Sigmoid colon (tissue), 7 donors: ENCODE results near the gene PIF1. TPM values are rescaled to one million over a fixed set of nuclear protein-coding genes. Genes with fewer than 3 reads are reported as not detected.

ENCODE experiments used
- DNase-seq: peaks from one replicate; pipeline ENCODE4 v3.0.0-alpha.2; 2019
- H3K27ac ChIP-seq, 4 donors: fragments of 200-600 bp; sonication (generic); one replicate each; pipeline ENCODE4 v1.5.1; 2016 to 2019; ENCODE audit warnings: mild to moderate bottlenecking in 1 of 4
- H3K27me3 ChIP-seq, 3 donors: fragments of 200-600 bp; sonication (generic); one replicate each; pipeline ENCODE4 v1.5.1; 2019; ENCODE audit warnings: mild to moderate bottlenecking in 1 of 3
- H3K36me3 ChIP-seq, 4 donors: fragments of 200-600 bp; sonication (generic); one replicate each; pipeline ENCODE4 v1.5.1; 2016 to 2019
- H3K4me1 ChIP-seq, 4 donors: fragments of 200-600 bp; sonication (generic); one replicate each; pipeline ENCODE4 v1.5.1; 2017 to 2019
- H3K4me3 ChIP-seq, 4 donors: fragments of 200-600 bp; sonication (generic); one replicate each; pipeline ENCODE4 v1.5.1; 2017 to 2019; ENCODE audit warnings: mild to moderate bottlenecking in 2 of 4, moderate library complexity in 1 of 4
- H3K9me3 ChIP-seq, 4 donors: fragments of 200-600 bp in 3 of 4; sonication (generic) in 3 of 4; one replicate each; pipeline versions ENCODE4 v1.5.1 to v1.6.1; 2013 to 2019
- EP300 ChIP-seq, 4 donors: sonication (generic); formaldehyde crosslinking; IDR thresholded peaks; one replicate each; pipeline ENCODE4 v1.6.1; 2017; ENCODE audit warnings: antibody characterized with exemption in 4 of 4
- POLR2A ChIP-seq, 2 donors: fragments of 450-650 bp; IDR thresholded peaks; one replicate each; pipeline ENCODE4 v1.6.1; 2016; ENCODE audit warnings: antibody characterized with exemption in 2 of 2, mild to moderate bottlenecking in 2 of 2, moderate library complexity in 2 of 2
- POLR2AphosphoS5 ChIP-seq, 4 donors: sonication (generic); formaldehyde crosslinking; IDR thresholded peaks; one replicate each; pipeline ENCODE4 v1.6.1; 2017; ENCODE audit warnings: antibody characterized with exemption in 4 of 4
- WGBS, 2 donors: extraction: QIAGEN DNeasy Blood & Tissue Kit; methylation state at CpG; one replicate each; pipeline ENCODE4 v1.1.7; 2013; 5-methylcytosine and 5-hydroxymethylcytosine counted together
- intact Hi-C: fragments of 100-400 bp; cut with DNase I; formaldehyde crosslinking; loops from one replicate; pipeline ENCODE4 v1.15.1; 2023
- polyA plus RNA-seq, 3 donors: library from polyadenylated mRNA; stranded (reverse); fragments of 200-250 nt; gene quantifications; one replicate each; pipeline ENCODE4 v1.2.3, GENCODE V29; 2013
- total RNA-seq, 4 donors: library from RNA; depleted of rRNA; stranded (reverse); fragments of >200 nt; gene quantifications; one replicate each; pipeline ENCODE4 v1.1.0, GENCODE V29; 2016
- TF ChIP-seq, protein P1 (sequence below), 4 experiments: fragments of 450-650 bp in 3 of 4; fragments of 200-600 bp in 1 of 4; IDR thresholded peaks; one replicate each; pipeline ENCODE4 v1.5.1; 2016 to 2019; ENCODE audit warnings: antibody characterized with exemption in 4 of 4, mild to moderate bottlenecking in 3 of 4, moderate library complexity in 2 of 4
- donor health status: healthy with polysubstance abuse.
- donor health status: Bipolar disorder and iron deficiency.
- donor health status: healthy.

Gene PIF1
- total and polyA plus RNA-seq, 7 donors, result 0.69 to 12.9 (median 2.4) TPM

DNA sequence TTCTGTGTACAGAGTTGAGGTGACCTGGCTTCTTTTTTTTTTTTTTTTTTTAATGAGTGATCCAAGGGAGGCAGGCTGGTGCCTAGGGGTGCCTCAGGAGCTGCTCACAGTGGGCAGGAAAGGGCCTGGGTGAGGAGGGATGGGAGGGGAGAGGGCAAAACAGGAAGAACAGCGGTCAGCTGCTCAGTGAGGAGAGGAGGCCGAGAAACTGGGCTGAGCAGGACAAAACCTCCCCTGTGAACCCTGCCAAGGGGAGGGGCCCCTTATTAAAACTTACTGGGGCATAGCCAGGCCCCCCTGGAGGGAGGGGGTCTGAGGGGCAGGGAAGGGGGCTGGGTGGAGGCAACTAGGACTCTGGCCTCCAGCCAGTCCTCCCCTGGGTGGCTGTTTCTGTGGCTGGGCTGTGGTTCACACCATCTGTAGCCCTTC is 19.8 kb upstream of the PIF1 start:
- H3K4me3 ChIP-seq, result peak overlapping the region; percentile 79 to 99 (median 97)

DNA sequence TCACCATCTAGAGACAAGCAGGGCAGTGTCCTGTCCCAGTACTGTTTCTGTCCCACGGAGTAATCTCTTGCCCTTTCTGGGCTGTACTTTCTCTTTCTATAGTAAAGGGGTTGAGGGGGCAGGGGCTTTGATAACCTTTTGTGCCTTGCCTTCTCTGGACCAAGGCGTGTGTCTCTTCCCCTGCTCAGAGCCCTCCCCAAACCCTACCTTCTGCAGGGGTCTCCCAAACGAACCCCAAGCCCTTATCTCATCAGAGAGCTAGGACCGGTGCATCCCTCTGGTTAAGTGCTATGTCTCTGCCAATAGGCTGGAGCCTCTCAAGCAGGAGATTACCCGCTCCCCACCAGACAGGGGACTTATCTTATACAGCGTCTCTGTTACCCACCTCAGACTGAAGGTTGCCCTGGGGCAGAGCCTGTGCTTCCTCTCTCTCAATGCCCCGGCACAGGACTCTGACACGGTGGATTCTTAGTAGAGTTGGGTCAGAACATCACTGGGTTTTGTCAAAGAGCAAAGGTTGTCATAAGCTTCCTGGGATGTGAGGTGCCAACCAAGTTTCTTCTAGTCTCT is 19.2 kb upstream of the PIF1 start:
- Histone ChIP-seq H3K36me3 (peaks cover 0 to 15% (median 10%) of the 10 kb centered on the region in 4 donors), H3K4me1 (peaks cover 0 to 76% (median 61%) of the 10 kb centered on the region in 4 donors), H3K27ac (peak overlapping the region; percentile 92 to 99 (median 98)), H3K27me3 (no peaks in the 10 kb centered on the region), H3K9me3 (no peaks in the 10 kb centered on the region), H3K4me3 (peak overlapping the region; percentile 79 to 99 (median 97))
- TF ChIP-seq POLR2AphosphoS5 (IDR thresholded peaks at IDR 0.05) (peak in 2 of 4 donors; percentile 2 to 41), POLR2A (IDR thresholded peaks at IDR 0.05) (no peak), EP300 (IDR thresholded peaks at IDR 0.05) (no peak)
- TF ChIP-seq, protein P1, sequence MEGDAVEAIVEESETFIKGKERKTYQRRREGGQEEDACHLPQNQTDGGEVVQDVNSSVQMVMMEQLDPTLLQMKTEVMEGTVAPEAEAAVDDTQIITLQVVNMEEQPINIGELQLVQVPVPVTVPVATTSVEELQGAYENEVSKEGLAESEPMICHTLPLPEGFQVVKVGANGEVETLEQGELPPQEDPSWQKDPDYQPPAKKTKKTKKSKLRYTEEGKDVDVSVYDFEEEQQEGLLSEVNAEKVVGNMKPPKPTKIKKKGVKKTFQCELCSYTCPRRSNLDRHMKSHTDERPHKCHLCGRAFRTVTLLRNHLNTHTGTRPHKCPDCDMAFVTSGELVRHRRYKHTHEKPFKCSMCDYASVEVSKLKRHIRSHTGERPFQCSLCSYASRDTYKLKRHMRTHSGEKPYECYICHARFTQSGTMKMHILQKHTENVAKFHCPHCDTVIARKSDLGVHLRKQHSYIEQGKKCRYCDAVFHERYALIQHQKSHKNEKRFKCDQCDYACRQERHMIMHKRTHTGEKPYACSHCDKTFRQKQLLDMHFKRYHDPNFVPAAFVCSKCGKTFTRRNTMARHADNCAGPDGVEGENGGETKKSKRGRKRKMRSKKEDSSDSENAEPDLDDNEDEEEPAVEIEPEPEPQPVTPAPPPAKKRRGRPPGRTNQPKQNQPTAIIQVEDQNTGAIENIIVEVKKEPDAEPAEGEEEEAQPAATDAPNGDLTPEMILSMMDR (IDR thresholded peaks at IDR 0.05), result no peak
- intact Hi-C loops, result loop anchor here (5.0 kb wide), 2 partner anchors 63 to 148 kb away; no protein-coding TSS in a partner anchor
- peak; percentile 66 for DNase-seq
- 36 to 62% methylated on average over 8 of the region's 8 CpGs for WGBS, 2 donors

More for the DNA sequence above, 19.8 kb upstream of the PIF1 start:
- 29 to 71% methylated on average over 2 of the region's 2 CpGs for WGBS, 2 donors
- intact Hi-C loops, result loop anchor here (5.0 kb wide), 1 partner anchor 62 kb away; no protein-coding TSS in a partner anchor
- Histone ChIP-seq H3K4me1 (peaks cover 0 to 81% (median 64%) of the 10 kb centered on the region in 4 donors), H3K27ac (peak overlapping the region; percentile 92 to 99 (median 98)), H3K9me3 (no peaks in the 10 kb centered on the region), H3K36me3 (peaks cover 0 to 21% (median 10%) of the 10 kb centered on the region in 4 donors), H3K27me3 (no peaks in the 10 kb centered on the region)
- TF ChIP-seq POLR2AphosphoS5 (IDR thresholded peaks at IDR 0.05) (peak in 1 of 4 donors; percentile 15), EP300 (IDR thresholded peaks at IDR 0.05) (no peak)
- DNase-seq, result peak; percentile 81

DNA sequence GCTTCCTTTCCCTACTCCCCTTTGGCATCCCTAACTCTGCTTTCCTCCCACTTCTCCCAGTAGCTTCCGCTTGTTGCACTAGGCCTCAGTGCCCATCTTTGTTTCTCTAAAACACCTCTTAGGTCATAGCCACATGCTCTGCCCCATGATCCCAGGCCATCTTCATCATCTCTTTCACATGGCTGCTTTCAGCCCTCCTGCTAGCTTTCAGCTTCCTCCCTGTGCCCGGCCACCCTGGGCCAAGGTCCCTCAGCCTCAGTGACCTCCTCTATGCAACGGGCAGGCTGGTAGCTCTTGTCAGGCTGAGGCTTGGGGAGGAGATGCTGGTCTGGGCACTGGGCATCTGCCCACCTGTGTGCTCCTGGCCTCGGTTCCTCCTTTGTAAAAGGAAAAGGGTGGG is 18.5 kb upstream of the PIF1 start:
- TF ChIP-seq POLR2A (IDR thresholded peaks at IDR 0.05), result no peak
- no peak for TF ChIP-seq EP300 (IDR thresholded peaks at IDR 0.05)
- TF ChIP-seq, protein P1 (IDR thresholded peaks at IDR 0.05), result no peak
- no peak for TF ChIP-seq POLR2AphosphoS5 (IDR thresholded peaks at IDR 0.05)
- Histone ChIP-seq H3K27me3 (no peaks in the 10 kb centered on the region), H3K4me1 (peaks cover 0 to 69% (median 60%) of the 10 kb centered on the region in 4 donors), H3K36me3 (peaks cover 0 to 9% (median 7%) of the 10 kb centered on the region in 4 donors), H3K9me3 (no peaks in the 10 kb centered on the region), H3K4me3 (peak overlapping the region; percentile 79 to 99 (median 97)), H3K27ac (peak overlapping the region; percentile 92 to 99 (median 98))
- WGBS, 2 donors, result 61 to 75% methylated on average over 4 of the region's 4 CpGs
- peak; percentile 65 for DNase-seq
- intact Hi-C loops, result loop anchor here (2.0 to 5.0 kb wide), 2 partner anchors 49 to 148 kb away; no protein-coding TSS in a partner anchor

DNA sequence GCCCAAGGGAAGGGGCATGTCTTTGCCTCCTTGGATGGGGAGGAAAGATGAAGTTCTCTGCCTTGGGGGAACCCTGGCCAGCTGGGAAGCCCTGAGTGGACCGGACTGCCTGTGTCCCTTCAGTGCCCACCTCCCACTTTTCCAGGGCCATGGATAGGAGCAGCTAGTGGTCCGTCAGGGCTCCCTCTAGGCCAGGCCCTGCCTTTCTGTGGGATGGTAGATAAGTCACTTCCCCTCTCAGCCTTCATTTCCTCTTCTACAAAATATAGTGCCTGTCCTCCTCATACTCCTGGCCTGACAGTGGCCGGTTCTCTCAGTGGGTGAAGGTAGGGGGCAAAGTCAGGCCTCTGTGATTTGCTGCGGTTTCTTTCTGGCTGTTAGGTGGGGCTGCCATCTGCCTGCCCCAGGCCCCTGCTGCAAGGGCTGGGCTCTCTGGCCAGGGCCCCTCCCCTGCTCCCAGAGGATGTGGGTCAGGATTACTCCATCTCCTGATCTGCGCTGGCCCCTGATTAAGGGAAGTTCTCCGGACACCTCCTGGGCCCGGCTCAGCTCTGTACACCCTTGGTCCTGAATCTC is 17.6 kb upstream of the PIF1 start:
- peaks cover 0 to 66% (median 57%) of the 10 kb centered on the region in 4 donors for H3K4me1 ChIP-seq
- H3K36me3 ChIP-seq, result no peaks in the 10 kb centered on the region
- H3K4me3 ChIP-seq, result peak overlapping the region; percentile 79 to 99 (median 97)
- peak overlapping the region; percentile 92 to 99 (median 98) for H3K27ac ChIP-seq
- TF ChIP-seq POLR2A (IDR thresholded peaks at IDR 0.05) (no peak), POLR2AphosphoS5 (IDR thresholded peaks at IDR 0.05) (peak; percentile 11 to 38 (median 18))
- TF ChIP-seq, protein P1 (IDR thresholded peaks at IDR 0.05), result no peak
- 35 to 63% methylated on average over 7 of the region's 7 CpGs for WGBS, 2 donors
- intact Hi-C loops, result loop anchor here (2.0 to 5.0 kb wide), 2 partner anchors 50 to 149 kb away; no protein-coding TSS in a partner anchor
- H3K9me3 ChIP-seq, result no peaks in the 10 kb centered on the region
- DNase-seq, result peak; percentile 92
- H3K27me3 ChIP-seq, result no peaks in the 10 kb centered on the region
